Measurements from ENCODE around the gene RDH14.

Gene RDH14

GRCh38 chr2:18560797-18561085 is 288 bp upstream of the RDH14 start:
- no peak for FAIRE-seq

GRCh38 chr2:18559531-18560030 is 872 bp downstream of the RDH14 start:
- FAIRE-seq, result no peak

GRCh38 chr2:18558458-18558857 is 2.0 kb downstream of the RDH14 start:
- FAIRE-seq, result no peak

GRCh38 chr2:18557121-18557520 is 3.3 kb downstream of the RDH14 start:
- FAIRE-seq, result no peak

GRCh38 chr2:18552351-18553077 is 7.9 kb downstream of the RDH14 start:
- no peak for FAIRE-seq

GRCh38 chr2:18551623-18552022 is 8.8 kb downstream of the RDH14 start:
- FAIRE-seq, result no peak

- FAIRE-seq, result no peak
These were observed 9.3 kb downstream of the RDH14 start for GRCh38 chr2:18551169-18551568.

- no peak for FAIRE-seq
These were observed 10.0 kb downstream of the RDH14 start for GRCh38 chr2:18550433-18550832.

GRCh38 chr2:18549083-18549482 is 11.4 kb downstream of the RDH14 start:
- no peak for FAIRE-seq

GRCh38 chr2:18548621-18549020 is 11.8 kb downstream of the RDH14 start:
- FAIRE-seq, result no peak

GRCh38 chr2:18546567-18546966 is 13.9 kb downstream of the RDH14 start:
- no peak for FAIRE-seq

- FAIRE-seq, result no peak
These were observed 15.1 kb downstream of the RDH14 start for GRCh38 chr2:18545384-18545783.

- no peak for FAIRE-seq
These were observed 16.3 kb downstream of the RDH14 start for GRCh38 chr2:18544171-18544570.

- FAIRE-seq, result no peak
These were observed 19.6 kb downstream of the RDH14 start for GRCh38 chr2:18540872-18541271.

- no peak for FAIRE-seq
These were observed 23.8 kb downstream of the RDH14 start for GRCh38 chr2:18536697-18537096.

GRCh38 chr2:18536100-18536499 is 24.4 kb downstream of the RDH14 start:
- FAIRE-seq, result no peak

GRCh38 chr2:18531194-18531593 is 29.3 kb downstream of the RDH14 start:
- no peak for FAIRE-seq

GRCh38 chr2:18527822-18528221 is 32.6 kb downstream of the RDH14 start:
- no peak for FAIRE-seq

GRCh38 chr2:18527326-18527725 is 33.1 kb downstream of the RDH14 start:
- no peak for FAIRE-seq

- FAIRE-seq, result no peak
These were observed 34.0 kb downstream of the RDH14 start for GRCh38 chr2:18526429-18526828.

- FAIRE-seq, result no peak
These were observed 34.6 kb downstream of the RDH14 start for GRCh38 chr2:18525852-18526251.

- FAIRE-seq, result no peak
These were observed 35.2 kb downstream of the RDH14 start for GRCh38 chr2:18525236-18525635.

- no peak for FAIRE-seq
These were observed 37.8 kb downstream of the RDH14 start for GRCh38 chr2:18522484-18523146.

Measured in A204.1 (cell line).